ENCODE data around the gene OTUD3.

OTUD3 gene

DNA sequence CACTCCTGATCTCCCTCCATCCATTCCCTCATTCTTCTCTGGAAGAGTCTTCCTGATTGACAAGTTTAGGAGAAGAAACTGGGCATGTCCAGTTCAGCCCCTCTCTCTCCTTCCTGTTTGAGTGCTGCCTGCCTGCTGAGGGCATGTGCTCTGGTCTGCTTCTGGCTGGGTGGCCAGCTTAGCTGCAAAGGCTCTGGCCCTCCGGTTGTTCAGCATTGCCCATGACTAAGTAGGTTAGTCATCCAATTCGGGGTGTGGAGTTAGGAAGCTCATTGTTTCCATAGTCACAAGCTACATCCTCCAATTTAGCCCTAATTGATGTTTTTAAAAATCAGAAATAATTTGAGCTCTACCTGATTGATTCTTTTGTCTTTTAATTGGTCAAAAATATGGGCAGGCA is 66.8 kb downstream of the OTUD3 start:
- H3K4me3 ChIP-seq (ENCODE audit: low read depth, low read length) = no peak overlapping the region
- TF ChIP-seq, protein P1, sequence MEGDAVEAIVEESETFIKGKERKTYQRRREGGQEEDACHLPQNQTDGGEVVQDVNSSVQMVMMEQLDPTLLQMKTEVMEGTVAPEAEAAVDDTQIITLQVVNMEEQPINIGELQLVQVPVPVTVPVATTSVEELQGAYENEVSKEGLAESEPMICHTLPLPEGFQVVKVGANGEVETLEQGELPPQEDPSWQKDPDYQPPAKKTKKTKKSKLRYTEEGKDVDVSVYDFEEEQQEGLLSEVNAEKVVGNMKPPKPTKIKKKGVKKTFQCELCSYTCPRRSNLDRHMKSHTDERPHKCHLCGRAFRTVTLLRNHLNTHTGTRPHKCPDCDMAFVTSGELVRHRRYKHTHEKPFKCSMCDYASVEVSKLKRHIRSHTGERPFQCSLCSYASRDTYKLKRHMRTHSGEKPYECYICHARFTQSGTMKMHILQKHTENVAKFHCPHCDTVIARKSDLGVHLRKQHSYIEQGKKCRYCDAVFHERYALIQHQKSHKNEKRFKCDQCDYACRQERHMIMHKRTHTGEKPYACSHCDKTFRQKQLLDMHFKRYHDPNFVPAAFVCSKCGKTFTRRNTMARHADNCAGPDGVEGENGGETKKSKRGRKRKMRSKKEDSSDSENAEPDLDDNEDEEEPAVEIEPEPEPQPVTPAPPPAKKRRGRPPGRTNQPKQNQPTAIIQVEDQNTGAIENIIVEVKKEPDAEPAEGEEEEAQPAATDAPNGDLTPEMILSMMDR (IDR thresholded peaks at IDR 0.05; ENCODE audit: control insufficient read depth, extremely low read depth, insufficient read depth) = no peak
- no peak for DNase-seq (ENCODE audit: low read depth)

DNA sequence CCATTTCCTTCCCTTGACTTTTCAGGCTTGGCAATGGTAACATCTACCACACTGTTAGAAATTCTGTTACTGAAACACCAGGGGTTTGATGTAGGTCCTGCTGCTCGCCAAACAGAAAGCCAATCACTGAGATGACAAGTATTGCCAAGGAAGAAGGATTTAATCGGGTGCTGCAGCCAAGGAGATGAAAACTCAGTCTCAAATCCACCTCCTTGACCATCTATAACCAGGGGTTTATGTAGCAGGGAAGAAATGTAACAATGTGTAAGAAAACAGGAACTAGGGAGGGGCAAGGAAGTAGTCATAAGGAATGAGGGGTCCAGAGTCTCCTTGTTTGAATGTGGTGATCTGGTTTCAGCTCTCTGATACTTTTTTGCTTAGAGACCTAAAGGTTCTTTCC is 71.9 kb downstream of the OTUD3 start:
- DNase-seq (ENCODE audit: low read depth) = no peak
- H3K4me3 ChIP-seq (ENCODE audit: low read depth, low read length) = no peak overlapping the region
- TF ChIP-seq, protein P1 (IDR thresholded peaks at IDR 0.05; ENCODE audit: control insufficient read depth, extremely low read depth, insufficient read depth) = no peak

DNA sequence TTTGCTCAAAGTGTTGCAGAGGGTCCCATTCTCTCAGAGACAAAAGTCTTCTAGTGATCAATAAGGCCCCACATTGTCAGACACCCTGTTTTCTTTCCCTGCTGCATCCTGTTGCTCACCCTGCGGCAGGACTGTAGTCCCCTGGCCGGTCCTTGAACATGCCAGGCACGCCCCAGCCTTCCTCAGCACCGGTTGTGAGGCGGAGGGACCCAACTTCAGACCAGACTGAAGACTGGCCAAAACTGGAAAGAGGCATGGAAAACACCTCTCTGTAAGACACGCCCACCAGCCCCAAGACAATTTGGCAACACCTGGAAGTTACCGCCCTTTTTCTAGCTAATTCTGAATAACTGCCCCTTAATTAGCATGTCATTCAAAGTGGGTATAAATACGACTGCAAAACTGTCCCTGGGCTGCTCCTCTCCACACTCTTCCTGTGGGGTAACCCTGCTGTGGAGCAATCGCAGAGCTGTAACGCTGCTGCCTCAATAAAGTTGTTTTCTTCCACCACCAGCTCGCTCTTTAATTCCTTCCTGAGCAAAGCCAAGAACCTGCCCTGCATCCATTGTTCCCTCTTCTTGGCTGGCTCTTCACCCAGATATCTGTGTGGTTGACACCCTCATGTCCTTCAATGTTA is 73.5 kb downstream of the OTUD3 start:
- no peak for DNase-seq (ENCODE audit: low read depth)
- no peak overlapping the region for H3K4me3 ChIP-seq (ENCODE audit: low read depth, low read length)
- TF ChIP-seq, protein P1 (IDR thresholded peaks at IDR 0.05; ENCODE audit: control insufficient read depth, extremely low read depth, insufficient read depth) = no peak

DNA sequence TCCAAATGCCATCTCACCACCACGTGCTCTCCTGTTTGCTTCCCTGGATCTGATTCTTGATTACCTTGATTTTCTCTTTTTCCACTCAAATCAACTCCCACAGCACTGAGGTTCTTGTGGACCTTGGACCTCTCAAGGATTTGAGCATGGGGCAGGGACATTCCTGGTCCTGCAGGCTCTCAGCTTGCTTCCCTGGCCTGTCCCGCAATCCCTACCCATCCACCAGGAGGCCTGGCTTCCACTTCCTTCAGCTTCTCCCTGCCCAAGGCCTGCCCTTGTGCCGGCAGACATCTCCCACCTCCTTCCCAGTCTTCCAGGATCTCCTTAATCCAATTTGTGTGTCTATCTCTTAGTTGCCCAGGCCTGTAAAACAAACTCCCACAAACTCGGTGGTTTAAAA is 75.6 kb downstream of the OTUD3 start:
- no peak overlapping the region for H3K4me3 ChIP-seq (ENCODE audit: low read depth, low read length)
- TF ChIP-seq, protein P1 (IDR thresholded peaks at IDR 0.05; ENCODE audit: control insufficient read depth, extremely low read depth, insufficient read depth) = no peak
- no peak for DNase-seq (ENCODE audit: low read depth)

DNA sequence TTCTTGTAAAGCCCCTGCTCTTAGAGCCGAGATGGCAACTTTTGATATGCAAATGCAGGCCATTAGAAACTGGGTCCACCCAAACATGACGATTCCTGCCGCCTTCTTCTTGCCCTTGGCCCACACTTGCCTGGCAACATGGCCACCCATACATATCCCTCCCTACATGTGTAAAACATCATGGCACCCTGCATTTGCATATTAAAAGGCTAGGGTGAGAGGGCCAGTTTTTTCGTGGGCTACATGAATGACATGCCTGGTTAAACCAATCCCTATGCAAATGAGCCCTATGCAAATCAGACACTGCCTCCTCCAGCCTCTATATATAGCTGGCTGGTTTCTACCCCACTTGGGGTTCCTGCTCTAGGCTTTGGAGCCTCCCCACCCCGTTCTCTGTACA is 78.4 kb downstream of the OTUD3 start:
- DNase-seq (ENCODE audit: low read depth) = no peak
- H3K4me3 ChIP-seq (ENCODE audit: low read depth, low read length) = no peak overlapping the region
- TF ChIP-seq, protein P1 (IDR thresholded peaks at IDR 0.05; ENCODE audit: control insufficient read depth, extremely low read depth, insufficient read depth) = no peak
